Measurements from ENCODE around the gene TRIM14.
A peak's percentile ranks its signal among the peaks of the same experiment; 100 is the strongest.
"Not testable (repeated sequence)": the region's sequence is repeated elsewhere in the genome, so short reads cannot be mapped to it uniquely, and the experiment has no call there.

The TRIM14 gene

GRCh38 chr9:98045234-98046179 is 73.5 kb downstream of the TRIM14 start:
- peak; percentile 75 to 91 for DNase-seq

- DNase-seq = no peak
Observed at GRCh38 chr9:98043915-98044314, 75.1 kb downstream of the TRIM14 start.

- DNase-seq = peak in 1 of 2 experiments; percentile 34
Observed at GRCh38 chr9:98040212-98040611, 78.8 kb downstream of the TRIM14 start.

GRCh38 chr9:98039607-98040017 is 79.4 kb downstream of the TRIM14 start:
- DNase-seq = no peak

- no peak for DNase-seq
Observed at GRCh38 chr9:98038958-98039357, 80.1 kb downstream of the TRIM14 start.

- DNase-seq = no peak
Observed at GRCh38 chr9:98037357-98037756, 81.7 kb downstream of the TRIM14 start.

- DNase-seq = peak; percentile 66 to 78
Observed at GRCh38 chr9:98034593-98035546, 84.2 kb downstream of the TRIM14 start.

- DNase-seq = no peak
Observed at GRCh38 chr9:98031935-98032334, 87.1 kb downstream of the TRIM14 start.

- no peak for DNase-seq
Observed at GRCh38 chr9:98031169-98031568, 87.9 kb downstream of the TRIM14 start.

- peak in 1 of 2 experiments; percentile 22 for DNase-seq
Observed at GRCh38 chr9:98024702-98025101, 94.3 kb downstream of the TRIM14 start.

GRCh38 chr9:98022447-98022846 is 96.6 kb downstream of the TRIM14 start:
- no peak for DNase-seq

- DNase-seq = no peak
Observed at GRCh38 chr9:98021306-98022040, 97.5 kb downstream of the TRIM14 start.

- no peak for DNase-seq
Observed at GRCh38 chr9:98020476-98021145, 98.4 kb downstream of the TRIM14 start.

- DNase-seq = not testable (repeated sequence)
Observed at GRCh38 chr9:98019869-98020268, 99.2 kb downstream of the TRIM14 start.

All from SHP77 (cell line).